ENCODE results near the gene FTSJ3.
A peak's percentile ranks its signal among the peaks of the same experiment; 100 is the strongest.

Gene FTSJ3

DNA sequence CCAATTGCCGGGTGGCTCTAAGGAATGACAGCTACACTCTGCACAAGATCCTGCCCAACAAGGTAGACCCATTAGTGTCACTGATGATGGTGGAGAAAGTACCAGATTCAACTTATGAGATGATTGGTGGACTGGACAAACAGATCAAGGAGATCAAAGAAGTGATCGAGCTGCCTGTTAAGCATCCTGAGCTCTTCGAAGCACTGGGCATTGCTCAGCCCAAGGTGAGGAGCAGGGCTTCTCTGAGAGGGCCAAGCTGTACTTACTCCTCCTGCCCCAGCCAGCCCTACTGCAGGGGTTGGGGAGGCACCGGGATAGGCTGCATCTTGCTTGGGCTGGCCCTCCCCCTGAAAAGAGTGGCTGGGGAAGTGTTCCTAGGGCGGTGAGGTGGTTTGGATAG, 2.8 kb upstream of the FTSJ3 start:
- H3K36me3 ChIP-seq (ENCODE audit: control insufficient read depth in 5 of 5, insufficient read depth in 5 of 5, low read length in 5 of 5) = peaks cover 0 to 69% (median 67%) of the 10 kb centered on the region in 5 donors
- H3K4me3 ChIP-seq (ENCODE audit: low read depth in 1 of 5, low read length in 5 of 5) = no peak overlapping the region
- no peak overlapping the region for H3K9ac ChIP-seq (ENCODE audit: low read length in 5 of 5)
- peaks cover 12 to 44% (median 26%) of the 10 kb centered on the region in 5 donors for H3K4me1 ChIP-seq (ENCODE audit: control insufficient read depth in 5 of 5, insufficient read depth in 5 of 5, low read length in 5 of 5)
- H3K9me3 ChIP-seq (ENCODE audit: control insufficient read depth in 5 of 5, low read length in 5 of 5) = no peaks in the 10 kb centered on the region
- no peaks in the 10 kb centered on the region for H3K27me3 ChIP-seq (ENCODE audit: control insufficient read depth in 5 of 5, insufficient read depth in 4 of 5, low read length in 5 of 5)
- H3K27ac ChIP-seq (ENCODE audit: low read depth, low read length) = no peak overlapping the region

DNA sequence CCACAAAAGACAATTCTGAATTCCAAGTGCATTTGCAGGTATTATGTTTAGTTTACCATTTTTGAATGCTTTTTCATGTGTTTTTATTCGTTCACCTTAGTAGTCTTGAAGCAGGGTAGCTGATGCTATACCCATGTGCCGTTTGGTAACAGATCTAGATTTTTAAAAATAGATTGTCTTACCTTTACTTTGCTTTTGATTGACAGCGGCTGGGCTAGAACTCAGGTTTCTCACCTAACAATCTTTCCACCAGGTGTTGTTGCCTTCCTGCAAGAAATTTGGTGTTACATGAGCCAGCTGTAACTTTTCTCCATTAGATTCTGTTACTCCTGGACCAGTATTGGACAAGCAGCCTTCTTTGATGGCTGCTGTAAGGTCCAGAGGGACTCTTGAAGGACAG, 1.5 kb upstream of the FTSJ3 start:
- Histone ChIP-seq H3K4me1 (ENCODE audit: control insufficient read depth in 5 of 5, insufficient read depth in 5 of 5, low read length in 5 of 5) (peaks cover 12 to 35% (median 24%) of the 10 kb centered on the region in 5 donors), H3K9ac (ENCODE audit: low read length in 5 of 5) (no peak overlapping the region), H3K27me3 (ENCODE audit: control insufficient read depth in 5 of 5, insufficient read depth in 4 of 5, low read length in 5 of 5) (no peaks in the 10 kb centered on the region), H3K9me3 (ENCODE audit: control insufficient read depth in 5 of 5, low read length in 5 of 5) (no peaks in the 10 kb centered on the region), H3K36me3 (ENCODE audit: control insufficient read depth in 5 of 5, insufficient read depth in 5 of 5, low read length in 5 of 5) (peaks cover 0 to 69% (median 68%) of the 10 kb centered on the region in 5 donors), H3K4me3 (ENCODE audit: low read depth in 1 of 5, low read length in 5 of 5) (no peak overlapping the region), H3K27ac (ENCODE audit: low read depth, low read length) (no peak overlapping the region)

DNA sequence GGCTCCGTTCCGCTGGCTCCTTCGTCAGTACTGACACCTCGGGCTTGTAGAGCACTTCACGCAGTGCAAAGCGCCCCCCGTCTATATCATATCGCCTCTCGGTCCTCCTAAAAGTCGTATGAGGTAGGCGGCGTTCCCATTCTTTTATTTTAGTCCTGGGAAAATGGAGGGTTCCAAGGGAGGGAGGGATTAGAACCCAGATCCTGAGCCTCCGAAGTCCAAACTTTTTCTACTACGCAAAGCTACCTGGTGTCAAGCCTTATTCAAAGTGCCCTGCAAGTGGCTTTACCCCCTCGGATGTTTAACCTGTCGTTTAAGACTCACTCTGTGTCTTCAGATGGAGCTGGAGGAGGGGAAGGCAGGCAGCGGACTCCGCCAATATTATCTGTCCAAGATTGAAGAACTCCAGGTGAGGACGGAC, 348 bp upstream of the FTSJ3 start:
- Histone ChIP-seq H3K9ac (ENCODE audit: low read length in 5 of 5) (peak overlapping the region; percentile 70 to 89 (median 85)), H3K36me3 (ENCODE audit: control insufficient read depth in 5 of 5, insufficient read depth in 5 of 5, low read length in 5 of 5) (peaks cover 2 to 69% (median 67%) of the 10 kb centered on the region in 5 donors), H3K27me3 (ENCODE audit: control insufficient read depth in 5 of 5, insufficient read depth in 4 of 5, low read length in 5 of 5) (no peaks in the 10 kb centered on the region)

DNA sequence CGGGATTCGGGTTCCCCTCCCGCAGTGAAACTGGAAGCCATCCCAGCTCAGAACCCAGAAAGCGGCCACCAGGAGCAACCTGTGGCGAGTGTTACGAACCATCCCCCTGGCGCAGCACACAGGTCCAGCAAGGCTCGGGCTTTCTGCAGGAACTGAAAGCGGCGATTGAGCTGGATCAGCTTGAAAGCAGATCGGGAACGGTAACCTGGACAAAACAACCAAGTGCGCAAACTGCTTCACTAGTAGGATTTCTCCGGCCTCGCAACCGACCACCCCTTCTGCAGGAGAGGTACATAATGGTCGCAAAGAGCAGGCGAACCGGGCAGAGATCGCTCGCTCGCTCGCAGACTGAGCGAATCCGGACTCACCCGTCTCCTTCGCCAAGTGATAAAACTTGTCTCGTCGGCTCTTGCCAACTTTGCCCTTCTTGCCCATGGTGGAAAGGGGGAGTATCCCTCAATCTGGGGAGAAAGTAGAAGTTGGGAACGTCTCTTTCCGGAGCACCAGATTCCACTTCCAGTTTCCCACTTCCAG, 928 bp downstream of the FTSJ3 start:
- Histone ChIP-seq H3K9ac (ENCODE audit: low read length in 5 of 5) (peak overlapping the region; percentile 70 to 89 (median 85)), H3K9me3 (ENCODE audit: control insufficient read depth in 5 of 5, low read length in 5 of 5) (no peaks in the 10 kb centered on the region), H3K4me1 (ENCODE audit: control insufficient read depth in 5 of 5, insufficient read depth in 5 of 5, low read length in 5 of 5) (peaks cover 12 to 31% (median 24%) of the 10 kb centered on the region in 5 donors), H3K27me3 (ENCODE audit: control insufficient read depth in 5 of 5, insufficient read depth in 4 of 5, low read length in 5 of 5) (no peaks in the 10 kb centered on the region), H3K4me3 (ENCODE audit: low read depth in 1 of 5, low read length in 5 of 5) (peak overlapping the region; percentile 87 to 98 (median 93)), H3K27ac (ENCODE audit: low read depth, low read length) (peak overlapping the region; percentile 97), H3K36me3 (ENCODE audit: control insufficient read depth in 5 of 5, insufficient read depth in 5 of 5, low read length in 5 of 5) (peaks cover 10 to 69% (median 67%) of the 10 kb centered on the region in 5 donors)

More for the DNA sequence above, 348 bp upstream of the FTSJ3 start:
- Histone ChIP-seq H3K27ac (ENCODE audit: low read depth, low read length) (peak overlapping the region; percentile 97), H3K4me3 (ENCODE audit: low read depth in 1 of 5, low read length in 5 of 5) (peak overlapping the region; percentile 87 to 96 (median 90)), H3K4me1 (ENCODE audit: control insufficient read depth in 5 of 5, insufficient read depth in 5 of 5, low read length in 5 of 5) (peaks cover 12 to 35% (median 24%) of the 10 kb centered on the region in 5 donors), H3K9me3 (ENCODE audit: control insufficient read depth in 5 of 5, low read length in 5 of 5) (no peaks in the 10 kb centered on the region)

DNA sequence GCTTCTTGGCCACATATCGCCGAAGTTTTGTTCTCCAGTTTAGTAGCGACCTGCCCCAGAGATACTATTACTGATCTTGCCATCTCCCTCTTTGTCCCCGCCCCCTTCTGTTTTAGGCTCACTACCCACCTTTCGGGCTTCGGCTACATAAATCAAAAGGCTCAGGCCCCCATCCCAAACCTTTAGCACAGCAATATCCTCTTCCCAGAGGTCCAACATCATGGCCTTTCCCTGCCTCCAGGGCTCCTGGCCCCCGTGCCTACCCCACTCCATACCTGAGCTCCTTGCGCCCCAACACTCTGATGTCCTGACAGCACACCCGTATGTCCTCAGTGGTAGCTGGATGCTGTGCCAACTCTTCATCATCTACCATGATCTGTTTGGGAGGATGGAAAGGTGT, 3.1 kb downstream of the FTSJ3 start:
- no peaks in the 10 kb centered on the region for H3K27me3 ChIP-seq (ENCODE audit: control insufficient read depth in 5 of 5, insufficient read depth in 4 of 5, low read length in 5 of 5)
- peaks cover 15 to 68% (median 65%) of the 10 kb centered on the region in 5 donors for H3K36me3 ChIP-seq (ENCODE audit: control insufficient read depth in 5 of 5, insufficient read depth in 5 of 5, low read length in 5 of 5)
- no peak overlapping the region for H3K4me3 ChIP-seq (ENCODE audit: low read depth in 1 of 5, low read length in 5 of 5)
- peaks cover 12 to 33% (median 31%) of the 10 kb centered on the region in 5 donors for H3K4me1 ChIP-seq (ENCODE audit: control insufficient read depth in 5 of 5, insufficient read depth in 5 of 5, low read length in 5 of 5)
- H3K9me3 ChIP-seq (ENCODE audit: control insufficient read depth in 5 of 5, low read length in 5 of 5) = no peaks in the 10 kb centered on the region
- no peak overlapping the region for H3K9ac ChIP-seq (ENCODE audit: low read length in 5 of 5)
- H3K27ac ChIP-seq (ENCODE audit: low read depth, low read length) = no peak overlapping the region

DNA sequence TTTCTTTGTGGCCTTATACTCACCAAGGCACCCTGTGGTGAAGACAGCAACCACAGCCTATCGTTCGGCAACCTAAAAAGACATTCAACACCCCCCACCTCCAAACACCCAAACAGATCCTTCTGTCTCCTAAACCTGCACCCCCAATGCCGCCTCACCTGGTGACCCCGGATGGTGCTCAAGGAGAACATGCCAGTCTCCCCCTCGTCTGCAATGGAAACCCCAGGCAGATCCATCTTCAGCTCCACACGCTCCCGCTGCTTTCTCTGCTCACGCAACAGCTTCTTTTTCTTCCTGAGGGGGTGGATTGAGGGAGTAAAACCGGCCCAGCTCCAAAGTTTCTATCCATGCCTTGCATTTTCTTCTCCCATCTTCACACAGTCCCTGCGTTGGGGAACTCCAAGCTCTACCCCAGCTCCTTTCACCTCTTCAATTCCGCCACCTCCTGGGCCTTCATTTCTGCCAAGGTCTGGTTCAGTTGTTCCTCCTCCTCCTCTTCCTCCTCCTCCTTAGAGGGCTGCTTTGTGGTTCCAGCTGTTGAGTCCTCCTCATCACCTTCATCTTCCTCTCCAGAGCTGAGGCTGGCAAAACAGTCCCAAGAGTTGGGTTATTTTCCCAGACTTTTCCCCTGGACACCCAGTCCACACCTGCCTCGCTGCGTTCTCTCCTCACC, 3.7 kb downstream of the FTSJ3 start:
- Histone ChIP-seq H3K4me3 (ENCODE audit: low read depth in 1 of 5, low read length in 5 of 5) (no peak overlapping the region), H3K27ac (ENCODE audit: low read depth, low read length) (no peak overlapping the region), H3K9ac (ENCODE audit: low read length in 5 of 5) (no peak overlapping the region), H3K36me3 (ENCODE audit: control insufficient read depth in 5 of 5, insufficient read depth in 5 of 5, low read length in 5 of 5) (peaks cover 20 to 69% (median 67%) of the 10 kb centered on the region in 5 donors), H3K4me1 (ENCODE audit: control insufficient read depth in 5 of 5, insufficient read depth in 5 of 5, low read length in 5 of 5) (peaks cover 12 to 34% (median 28%) of the 10 kb centered on the region in 5 donors), H3K9me3 (ENCODE audit: control insufficient read depth in 5 of 5, low read length in 5 of 5) (no peaks in the 10 kb centered on the region), H3K27me3 (ENCODE audit: control insufficient read depth in 5 of 5, insufficient read depth in 4 of 5, low read length in 5 of 5) (no peaks in the 10 kb centered on the region)

DNA sequence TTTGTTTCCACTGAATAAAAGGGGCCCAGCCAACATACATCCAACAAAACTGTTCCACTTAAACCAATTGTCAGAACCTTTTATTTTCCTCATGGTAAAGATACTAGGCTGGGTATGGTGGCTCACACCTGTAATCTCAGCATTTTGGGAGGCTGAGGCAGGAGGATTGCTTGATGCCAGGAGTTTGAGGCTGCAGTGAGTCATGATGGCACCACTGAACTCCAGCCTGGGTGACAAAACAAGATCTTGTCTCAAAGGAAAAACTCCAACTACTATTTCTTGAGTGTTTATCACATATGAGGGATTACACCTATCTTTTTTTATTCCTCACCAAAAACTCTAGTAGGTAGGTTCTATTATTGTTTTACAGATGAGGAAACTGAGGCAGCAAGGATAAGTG, 4.9 kb downstream of the FTSJ3 start:
- no peak overlapping the region for H3K9ac ChIP-seq (ENCODE audit: low read length in 5 of 5)
- H3K4me1 ChIP-seq (ENCODE audit: control insufficient read depth in 5 of 5, insufficient read depth in 5 of 5, low read length in 5 of 5) = peaks cover 4 to 22% (median 15%) of the 10 kb centered on the region in 5 donors
- peaks cover 25 to 81% (median 80%) of the 10 kb centered on the region in 5 donors for H3K36me3 ChIP-seq (ENCODE audit: control insufficient read depth in 5 of 5, insufficient read depth in 5 of 5, low read length in 5 of 5)
- H3K27me3 ChIP-seq (ENCODE audit: control insufficient read depth in 5 of 5, insufficient read depth in 4 of 5, low read length in 5 of 5) = no peaks in the 10 kb centered on the region
- no peak overlapping the region for H3K4me3 ChIP-seq (ENCODE audit: low read depth in 1 of 5, low read length in 5 of 5)
- H3K27ac ChIP-seq (ENCODE audit: low read depth, low read length) = no peak overlapping the region
- no peaks in the 10 kb centered on the region for H3K9me3 ChIP-seq (ENCODE audit: control insufficient read depth in 5 of 5, low read length in 5 of 5)

DNA sequence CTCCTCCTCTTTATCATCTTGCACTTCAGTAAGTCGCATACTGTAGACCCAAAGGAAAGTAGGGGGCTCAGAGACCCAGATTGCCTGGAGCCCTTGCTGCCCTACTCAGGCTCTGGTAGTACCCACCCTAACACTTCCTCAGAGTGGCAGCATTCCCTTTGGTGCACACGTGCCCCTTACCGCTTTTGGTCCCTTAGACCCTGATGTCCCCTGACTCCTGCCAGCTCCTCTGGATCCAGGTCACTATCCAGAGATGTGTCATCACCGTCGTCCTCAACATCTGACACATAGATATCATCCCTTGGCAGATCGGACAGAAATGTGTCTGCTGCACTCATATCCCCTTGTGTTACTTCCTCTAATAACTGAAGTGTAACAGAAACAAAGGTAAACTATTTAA, 5.7 kb downstream of the FTSJ3 start:
- no peak overlapping the region for H3K27ac ChIP-seq (ENCODE audit: low read depth, low read length)
- H3K27me3 ChIP-seq (ENCODE audit: control insufficient read depth in 5 of 5, insufficient read depth in 4 of 5, low read length in 5 of 5) = no peaks in the 10 kb centered on the region
- H3K4me1 ChIP-seq (ENCODE audit: control insufficient read depth in 5 of 5, insufficient read depth in 5 of 5, low read length in 5 of 5) = peaks cover 4 to 22% (median 15%) of the 10 kb centered on the region in 5 donors
- no peak overlapping the region for H3K9ac ChIP-seq (ENCODE audit: low read length in 5 of 5)
- H3K36me3 ChIP-seq (ENCODE audit: control insufficient read depth in 5 of 5, insufficient read depth in 5 of 5, low read length in 5 of 5) = peaks cover 31 to 89% (median 87%) of the 10 kb centered on the region in 5 donors
- H3K4me3 ChIP-seq (ENCODE audit: low read depth in 1 of 5, low read length in 5 of 5) = no peak overlapping the region
- H3K9me3 ChIP-seq (ENCODE audit: control insufficient read depth in 5 of 5, low read length in 5 of 5) = no peaks in the 10 kb centered on the region

DNA sequence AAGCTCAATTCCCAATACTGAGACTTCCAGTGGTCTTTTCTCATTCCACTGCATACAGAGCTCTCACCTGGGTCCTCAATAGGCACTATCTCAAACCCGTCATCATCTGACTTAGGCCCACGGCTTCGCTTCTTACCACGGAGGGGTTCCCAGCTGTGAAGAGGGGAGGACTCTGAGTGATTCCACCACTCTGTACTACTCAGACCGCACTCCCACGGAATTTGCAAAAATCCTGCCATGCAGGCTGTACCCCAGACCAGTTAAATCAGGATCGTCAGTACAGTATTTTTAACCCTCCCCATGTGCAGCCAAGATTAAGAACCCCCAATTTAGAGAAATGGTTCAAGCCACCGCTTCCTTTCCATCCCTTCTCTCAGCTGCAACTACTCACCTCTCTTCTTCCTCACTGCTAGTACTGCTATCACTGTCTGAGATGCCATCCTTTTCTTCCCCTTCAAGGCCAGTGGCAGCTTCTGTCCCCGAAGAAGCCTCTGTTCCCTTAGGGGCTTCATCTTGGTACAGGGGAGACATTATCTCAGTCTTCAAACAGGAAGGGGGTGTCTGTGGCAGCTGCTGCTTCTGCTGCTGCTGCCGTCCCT, 6.4 kb downstream of the FTSJ3 start:
- no peak overlapping the region for H3K4me3 ChIP-seq (ENCODE audit: low read depth in 1 of 5, low read length in 5 of 5)
- peaks cover 38 to 96% (median 95%) of the 10 kb centered on the region in 5 donors for H3K36me3 ChIP-seq (ENCODE audit: control insufficient read depth in 5 of 5, insufficient read depth in 5 of 5, low read length in 5 of 5)
- H3K27ac ChIP-seq (ENCODE audit: low read depth, low read length) = no peak overlapping the region
- no peak overlapping the region for H3K9ac ChIP-seq (ENCODE audit: low read length in 5 of 5)
- no peaks in the 10 kb centered on the region for H3K27me3 ChIP-seq (ENCODE audit: control insufficient read depth in 5 of 5, insufficient read depth in 4 of 5, low read length in 5 of 5)
- no peaks in the 10 kb centered on the region for H3K9me3 ChIP-seq (ENCODE audit: control insufficient read depth in 5 of 5, low read length in 5 of 5)
- peaks cover under 1 to 16% (median 9%) of the 10 kb centered on the region in 5 donors for H3K4me1 ChIP-seq (ENCODE audit: control insufficient read depth in 5 of 5, insufficient read depth in 5 of 5, low read length in 5 of 5)

All from subcutaneous abdominal adipose tissue (tissue), 5 donors.